ENCODE measurements around the gene CHKA.

DNA sequence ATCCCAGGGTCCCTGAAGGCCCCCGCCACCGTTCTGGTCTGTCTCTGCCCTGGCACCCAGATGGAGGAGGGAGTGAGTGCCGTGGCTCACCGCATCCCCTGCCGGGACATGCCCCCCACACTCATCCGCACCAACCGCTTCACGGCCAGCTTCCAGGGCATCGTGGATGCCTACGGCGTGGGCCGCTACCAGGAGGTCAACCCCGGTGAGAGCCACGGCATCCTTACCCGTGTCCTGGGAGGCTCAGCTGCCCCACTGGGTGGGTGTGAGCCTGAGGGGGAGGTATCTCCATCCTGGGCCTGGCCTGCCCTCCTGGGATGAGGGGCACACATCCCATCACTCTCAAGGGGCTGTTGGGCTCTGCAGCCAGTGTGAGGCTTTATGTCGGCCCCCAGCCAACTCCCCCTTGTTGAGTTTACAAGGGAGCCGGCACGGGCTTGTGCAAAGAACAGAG, 76.3 kb downstream of the CHKA start:
- TF ChIP-seq, protein P1, sequence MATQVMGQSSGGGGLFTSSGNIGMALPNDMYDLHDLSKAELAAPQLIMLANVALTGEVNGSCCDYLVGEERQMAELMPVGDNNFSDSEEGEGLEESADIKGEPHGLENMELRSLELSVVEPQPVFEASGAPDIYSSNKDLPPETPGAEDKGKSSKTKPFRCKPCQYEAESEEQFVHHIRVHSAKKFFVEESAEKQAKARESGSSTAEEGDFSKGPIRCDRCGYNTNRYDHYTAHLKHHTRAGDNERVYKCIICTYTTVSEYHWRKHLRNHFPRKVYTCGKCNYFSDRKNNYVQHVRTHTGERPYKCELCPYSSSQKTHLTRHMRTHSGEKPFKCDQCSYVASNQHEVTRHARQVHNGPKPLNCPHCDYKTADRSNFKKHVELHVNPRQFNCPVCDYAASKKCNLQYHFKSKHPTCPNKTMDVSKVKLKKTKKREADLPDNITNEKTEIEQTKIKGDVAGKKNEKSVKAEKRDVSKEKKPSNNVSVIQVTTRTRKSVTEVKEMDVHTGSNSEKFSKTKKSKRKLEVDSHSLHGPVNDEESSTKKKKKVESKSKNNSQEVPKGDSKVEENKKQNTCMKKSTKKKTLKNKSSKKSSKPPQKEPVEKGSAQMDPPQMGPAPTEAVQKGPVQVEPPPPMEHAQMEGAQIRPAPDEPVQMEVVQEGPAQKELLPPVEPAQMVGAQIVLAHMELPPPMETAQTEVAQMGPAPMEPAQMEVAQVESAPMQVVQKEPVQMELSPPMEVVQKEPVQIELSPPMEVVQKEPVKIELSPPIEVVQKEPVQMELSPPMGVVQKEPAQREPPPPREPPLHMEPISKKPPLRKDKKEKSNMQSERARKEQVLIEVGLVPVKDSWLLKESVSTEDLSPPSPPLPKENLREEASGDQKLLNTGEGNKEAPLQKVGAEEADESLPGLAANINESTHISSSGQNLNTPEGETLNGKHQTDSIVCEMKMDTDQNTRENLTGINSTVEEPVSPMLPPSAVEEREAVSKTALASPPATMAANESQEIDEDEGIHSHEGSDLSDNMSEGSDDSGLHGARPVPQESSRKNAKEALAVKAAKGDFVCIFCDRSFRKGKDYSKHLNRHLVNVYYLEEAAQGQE (IDR thresholded peaks at IDR 0.05; ENCODE audit: insufficient read depth in 1 of 2, low read depth in 2 of 2, low read length in 2 of 2), result no peak
- TF ChIP-seq TAF1 (IDR thresholded peaks at IDR 0.05; ENCODE audit: borderline replicate concordance, insufficient read depth, low read length), result no peak
- TF ChIP-seq POLR2AphosphoS5 (IDR thresholded peaks at IDR 0.05; ENCODE audit: low read depth, low read length), result no peak
